NCI-H345 treated with DMSO at 0.1 percent for 48 hours (cell line): ENCODE results near the gene CLCN4.

Source experiments
- DNase-seq: peaks from one replicate; lab custom pipeline; 2025; ENCODE audit not compliant: unreplicated experiment; lab: John Stamatoyannopoulos, UW

The CLCN4 gene

GRCh38 chrX:10129229-10129628 is 27.5 kb upstream of the CLCN4 start:
- DNase-seq, result no peak

- no peak for DNase-seq
These were observed 26.4 kb upstream of the CLCN4 start for GRCh38 chrX:10130354-10130753.

GRCh38 chrX:10133980-10134676 is 22.6 kb upstream of the CLCN4 start:
- no peak for DNase-seq

- no peak for DNase-seq
These were observed 21.9 kb upstream of the CLCN4 start for GRCh38 chrX:10134921-10135320.

- no peak for DNase-seq
These were observed 21.0 kb upstream of the CLCN4 start for GRCh38 chrX:10135561-10136399.

GRCh38 chrX:10138726-10139125 is 18.0 kb upstream of the CLCN4 start:
- no peak for DNase-seq

- DNase-seq, result no peak
These were observed 16.5 kb upstream of the CLCN4 start for GRCh38 chrX:10140264-10140663.

GRCh38 chrX:10142041-10142599 is 14.7 kb upstream of the CLCN4 start:
- DNase-seq, result no peak

- DNase-seq, result no peak
These were observed 13.4 kb upstream of the CLCN4 start for GRCh38 chrX:10143071-10143983.

GRCh38 chrX:10146346-10146745 is 10.4 kb upstream of the CLCN4 start:
- no peak for DNase-seq

GRCh38 chrX:10152086-10152485 is 4.7 kb upstream of the CLCN4 start:
- no peak for DNase-seq

- DNase-seq, result no peak
These were observed 1.6 kb upstream of the CLCN4 start for GRCh38 chrX:10155137-10155536.

- no peak for DNase-seq
These were observed 212 bp downstream of the CLCN4 start for GRCh38 chrX:10157032-10157341.

GRCh38 chrX:10157543-10157942 is 768 bp downstream of the CLCN4 start:
- peak; percentile 3 for DNase-seq

- DNase-seq, result peak; percentile 46
These were observed 1.7 kb downstream of the CLCN4 start for GRCh38 chrX:10158279-10159144.

- DNase-seq, result no peak
These were observed 2.3 kb downstream of the CLCN4 start for GRCh38 chrX:10159145-10159468.

GRCh38 chrX:10160211-10160610 is 3.4 kb downstream of the CLCN4 start:
- no peak for DNase-seq

GRCh38 chrX:10163031-10163430 is 6.3 kb downstream of the CLCN4 start:
- DNase-seq, result no peak

- no peak for DNase-seq
These were observed 8.1 kb downstream of the CLCN4 start for GRCh38 chrX:10164879-10165278.

GRCh38 chrX:10165580-10166247 is 8.9 kb downstream of the CLCN4 start:
- no peak for DNase-seq
